Ascending aorta (tissue), 2 donors: ENCODE measurements around the gene FAM98B. TPM values are rescaled to one million over a fixed set of nuclear protein-coding genes. Genes with fewer than 3 reads are reported as not detected.

Experiments used
- DNase-seq, 2 donors: peaks; one replicate each; pipeline ENCODE4 v3.0.0-alpha.2; 2019; ENCODE audit warnings: low spot score in 2 of 2
- H3K27ac ChIP-seq, 2 donors: fragments of 200-600 bp; sonication (generic); one replicate each; pipeline ENCODE4 v1.5.1; 2016 to 2017; ENCODE audit warnings: mild to moderate bottlenecking in 1 of 2
- H3K27me3 ChIP-seq: fragments of 200-600 bp; sonication (generic); one replicate; pipeline ENCODE4 v1.5.1; 2017
- H3K36me3 ChIP-seq, 2 donors: fragments of 200-600 bp; sonication (generic); one replicate each; pipeline ENCODE4 v1.5.1; 2016
- H3K4me1 ChIP-seq, 2 donors: fragments of 200-600 bp; sonication (generic); one replicate each; pipeline ENCODE4 v1.5.1; 2016 to 2017; ENCODE audit warnings: mild to moderate bottlenecking in 1 of 2
- H3K4me3 ChIP-seq, 2 donors: fragments of 200-600 bp; sonication (generic); one replicate each; pipeline ENCODE4 v1.5.1; 2016 to 2017; ENCODE audit warnings: mild to moderate bottlenecking in 1 of 2
- H3K9me3 ChIP-seq, 2 donors: fragments of 200-600 bp; sonication (generic); one replicate each; pipeline ENCODE4 v1.5.1; 2016
- intact Hi-C: fragments of 100-400 bp; cut with DNase I; formaldehyde crosslinking; loops from one replicate; pipeline ENCODE4 v1.15.1; 2023
- total RNA-seq: library from RNA; depleted of rRNA; stranded (reverse); fragments of >200 nt; gene quantifications from one replicate; pipeline ENCODE4 v1.1.0, GENCODE V29; 2016
- TF ChIP-seq, protein P1 (sequence below), 3 experiments: fragments of 200-600 bp in 2 of 3; fragments of 450-650 bp in 1 of 3; sonication (generic) in 2 of 3; IDR thresholded peaks; one replicate each; pipeline ENCODE4 v1.5.1; 2016 to 2019; ENCODE audit warnings: antibody characterized with exemption in 3 of 3, mild to moderate bottlenecking in 1 of 3, moderate library complexity in 1 of 3

Gene FAM98B
- total RNA-seq, 1 donor from 2014 or later: 6.4 TPM

GRCh38 chr15:38521316-38521715 is 67.4 kb downstream of the FAM98B start:
- intact Hi-C loops: no loop called here
- H3K36me3 ChIP-seq: no peaks in the 10 kb centered on the region
- H3K4me1 ChIP-seq: no peaks in the 10 kb centered on the region
- H3K4me3 ChIP-seq: no peak overlapping the region
- TF ChIP-seq, protein P1, sequence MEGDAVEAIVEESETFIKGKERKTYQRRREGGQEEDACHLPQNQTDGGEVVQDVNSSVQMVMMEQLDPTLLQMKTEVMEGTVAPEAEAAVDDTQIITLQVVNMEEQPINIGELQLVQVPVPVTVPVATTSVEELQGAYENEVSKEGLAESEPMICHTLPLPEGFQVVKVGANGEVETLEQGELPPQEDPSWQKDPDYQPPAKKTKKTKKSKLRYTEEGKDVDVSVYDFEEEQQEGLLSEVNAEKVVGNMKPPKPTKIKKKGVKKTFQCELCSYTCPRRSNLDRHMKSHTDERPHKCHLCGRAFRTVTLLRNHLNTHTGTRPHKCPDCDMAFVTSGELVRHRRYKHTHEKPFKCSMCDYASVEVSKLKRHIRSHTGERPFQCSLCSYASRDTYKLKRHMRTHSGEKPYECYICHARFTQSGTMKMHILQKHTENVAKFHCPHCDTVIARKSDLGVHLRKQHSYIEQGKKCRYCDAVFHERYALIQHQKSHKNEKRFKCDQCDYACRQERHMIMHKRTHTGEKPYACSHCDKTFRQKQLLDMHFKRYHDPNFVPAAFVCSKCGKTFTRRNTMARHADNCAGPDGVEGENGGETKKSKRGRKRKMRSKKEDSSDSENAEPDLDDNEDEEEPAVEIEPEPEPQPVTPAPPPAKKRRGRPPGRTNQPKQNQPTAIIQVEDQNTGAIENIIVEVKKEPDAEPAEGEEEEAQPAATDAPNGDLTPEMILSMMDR (IDR thresholded peaks at IDR 0.05): no peak
- H3K27me3 ChIP-seq: no peaks in the 10 kb centered on the region
- DNase-seq: no peak
- no peaks in the 10 kb centered on the region for H3K9me3 ChIP-seq
- H3K27ac ChIP-seq: no peak overlapping the region

DNA sequence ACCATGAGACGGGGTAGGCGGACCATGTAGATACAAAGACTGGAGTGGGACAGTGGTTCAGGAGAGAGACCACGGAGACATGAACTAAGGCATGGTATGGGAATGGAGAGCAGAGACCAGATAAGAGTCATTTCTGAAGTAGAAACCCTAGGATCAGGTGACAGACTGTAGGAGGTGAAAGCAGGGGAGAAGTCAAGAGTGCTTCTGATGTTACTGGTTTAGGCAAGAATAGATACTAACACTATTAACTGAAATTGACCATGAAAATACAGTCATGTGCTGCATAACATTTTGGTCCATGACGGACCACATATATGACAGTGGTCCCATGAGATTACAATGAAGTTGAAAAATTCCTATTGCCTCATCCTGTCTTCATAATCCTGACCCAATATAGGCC is 69.0 kb downstream of the FAM98B start:
- Histone ChIP-seq H3K4me3 (no peak overlapping the region), H3K9me3 (no peaks in the 10 kb centered on the region), H3K36me3 (no peaks in the 10 kb centered on the region), H3K4me1 (no peaks in the 10 kb centered on the region), H3K27me3 (no peaks in the 10 kb centered on the region), H3K27ac (no peak overlapping the region)
- intact Hi-C loops: no loop called here
- TF ChIP-seq, protein P1 (IDR thresholded peaks at IDR 0.05): no peak
- no peak for DNase-seq

- no peaks in the 10 kb centered on the region for H3K27me3 ChIP-seq
- intact Hi-C loops: no loop called here
- H3K9me3 ChIP-seq: no peaks in the 10 kb centered on the region
- DNase-seq: no peak
- no peak overlapping the region for H3K27ac ChIP-seq
- H3K4me3 ChIP-seq: no peak overlapping the region
- no peaks in the 10 kb centered on the region for H3K4me1 ChIP-seq
- TF ChIP-seq, protein P1 (IDR thresholded peaks at IDR 0.05): no peak
- no peaks in the 10 kb centered on the region for H3K36me3 ChIP-seq
Measured at GRCh38 chr15:38524156-38524555, 70.2 kb downstream of the FAM98B start.

DNA sequence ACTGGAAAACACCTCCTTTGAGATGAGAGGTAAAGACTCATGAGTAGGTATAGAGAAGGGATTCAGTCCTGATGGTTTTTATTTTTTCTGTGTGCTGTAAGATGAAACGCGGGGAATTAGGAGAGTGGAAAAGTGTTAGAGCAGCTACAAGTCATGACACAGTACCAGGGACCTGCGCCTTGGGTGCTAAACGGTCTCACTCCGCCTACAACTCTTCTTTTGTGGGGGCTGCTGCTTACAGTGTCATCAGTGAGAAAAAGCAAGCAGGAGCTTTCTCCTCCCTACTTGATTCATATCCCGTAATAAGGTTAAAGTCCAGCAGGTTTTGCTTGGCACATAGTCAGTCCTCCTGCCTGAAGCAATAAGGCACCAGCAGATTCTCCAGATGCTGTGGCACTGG is 71.6 kb downstream of the FAM98B start:
- DNase-seq: no peak
- H3K9me3 ChIP-seq: no peaks in the 10 kb centered on the region
- no peak overlapping the region for H3K27ac ChIP-seq
- H3K27me3 ChIP-seq: no peaks in the 10 kb centered on the region
- TF ChIP-seq, protein P1 (IDR thresholded peaks at IDR 0.05): no peak
- H3K4me1 ChIP-seq: no peaks in the 10 kb centered on the region
- intact Hi-C loops: no loop called here
- no peak overlapping the region for H3K4me3 ChIP-seq
- H3K36me3 ChIP-seq: no peaks in the 10 kb centered on the region

GRCh38 chr15:38526158-38526557 is 72.2 kb downstream of the FAM98B start:
- Histone ChIP-seq H3K9me3 (no peaks in the 10 kb centered on the region), H3K27ac (no peak overlapping the region), H3K4me1 (no peaks in the 10 kb centered on the region), H3K36me3 (no peaks in the 10 kb centered on the region), H3K4me3 (no peak overlapping the region), H3K27me3 (no peaks in the 10 kb centered on the region)
- no peak for DNase-seq
- intact Hi-C loops: no loop called here
- TF ChIP-seq, protein P1 (IDR thresholded peaks at IDR 0.05): no peak

DNA sequence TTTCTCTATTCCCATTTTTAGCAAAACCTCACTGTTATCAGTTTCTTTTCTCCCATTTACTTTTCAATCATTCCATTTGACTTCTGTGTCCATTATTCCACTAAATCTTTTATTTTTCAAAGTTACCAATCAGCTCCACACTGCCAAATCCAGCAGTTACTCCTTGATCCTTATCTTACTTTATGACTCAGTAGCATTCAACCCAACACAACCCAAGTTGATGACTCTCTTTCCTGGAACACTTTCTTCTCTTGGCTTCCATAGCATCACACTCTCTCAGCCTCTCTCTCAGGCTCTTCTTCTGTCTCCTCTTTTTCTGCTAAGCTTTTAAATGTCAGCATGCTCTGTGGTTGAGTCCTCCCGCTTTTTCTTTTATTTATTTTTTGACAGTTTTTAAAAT is 74.4 kb downstream of the FAM98B start:
- H3K4me1 ChIP-seq: no peaks in the 10 kb centered on the region
- TF ChIP-seq, protein P1 (IDR thresholded peaks at IDR 0.05): no peak
- DNase-seq: no peak
- H3K4me3 ChIP-seq: no peak overlapping the region
- H3K27me3 ChIP-seq: no peaks in the 10 kb centered on the region
- no peaks in the 10 kb centered on the region for H3K36me3 ChIP-seq
- intact Hi-C loops: no loop called here
- no peaks in the 10 kb centered on the region for H3K9me3 ChIP-seq
- H3K27ac ChIP-seq: no peak overlapping the region
